GM10266 (cell line): ENCODE data around the gene MITF.
"Not testable (repeated sequence)": the region's sequence is repeated elsewhere in the genome, so short reads cannot be mapped to it uniquely, and the experiment has no call there.

Experiments
- DNase-seq: peaks from one replicate; pipeline ENCODE4 v3.0.0; 2012; ENCODE audit errors: extremely low spot score
- CTCF ChIP-seq: IDR thresholded peaks from 2 replicates; pipeline ENCODE4 v1.5.1; 2012; ENCODE audit warnings: mild to moderate bottlenecking, low read depth; ENCODE audit not compliant: control insufficient read depth, insufficient read depth; ENCODE audit errors: missing control alignments

MITF gene

DNA sequence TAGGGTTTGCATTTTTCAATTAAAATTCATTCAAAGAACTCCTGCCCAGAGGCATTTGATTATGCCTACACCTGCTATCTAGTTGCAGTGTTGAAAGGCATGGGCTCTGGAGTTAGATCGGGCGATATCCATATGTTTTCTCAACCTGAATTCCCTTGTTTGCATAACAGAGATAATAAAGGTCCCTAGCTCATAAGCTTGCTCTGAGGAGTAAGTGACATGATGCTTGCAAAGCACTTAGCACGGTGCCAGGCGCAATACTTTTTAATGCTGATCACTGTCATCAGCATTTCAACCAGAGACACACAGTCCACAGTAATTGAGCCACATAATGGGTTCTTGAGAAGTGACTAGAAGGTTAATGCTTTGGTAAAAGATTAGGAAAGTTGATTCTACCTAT lies 154.0 kb downstream of the MITF start:
- no peak for DNase-seq

GRCh38 chr3:69896095-69896494 lies 156.8 kb downstream of the MITF start:
- TF ChIP-seq CTCF, result no peak
- DNase-seq, result no peak

More for the DNA sequence above, 154.0 kb downstream of the MITF start:
- no peak for TF ChIP-seq CTCF

DNA sequence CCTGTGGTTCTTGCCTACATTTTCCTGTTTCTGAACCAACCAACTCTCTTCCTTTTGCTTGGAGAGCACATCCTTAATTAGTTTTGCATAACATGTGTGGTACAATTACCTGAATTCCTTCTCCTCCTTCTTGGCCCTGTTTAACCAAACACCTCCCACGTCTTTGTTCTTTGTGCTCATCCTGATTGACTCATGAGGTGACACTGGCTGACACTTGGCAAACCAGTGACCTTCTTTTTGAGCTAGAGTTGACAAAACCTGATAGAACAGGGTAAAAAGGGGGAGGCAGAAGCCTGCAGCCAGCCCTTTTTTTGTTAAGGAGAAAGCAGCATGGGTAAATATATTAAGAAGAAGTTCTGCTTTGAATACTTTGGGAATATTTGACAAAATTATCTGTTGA lies 161.1 kb downstream of the MITF start:
- TF ChIP-seq CTCF, result no peak
- DNase-seq, result no peak

GRCh38 chr3:69901802-69902201 lies 162.5 kb downstream of the MITF start:
- no peak for DNase-seq
- no peak for TF ChIP-seq CTCF

GRCh38 chr3:69902386-69902785 lies 163.1 kb downstream of the MITF start:
- no peak for DNase-seq
- TF ChIP-seq CTCF, result no peak

DNA sequence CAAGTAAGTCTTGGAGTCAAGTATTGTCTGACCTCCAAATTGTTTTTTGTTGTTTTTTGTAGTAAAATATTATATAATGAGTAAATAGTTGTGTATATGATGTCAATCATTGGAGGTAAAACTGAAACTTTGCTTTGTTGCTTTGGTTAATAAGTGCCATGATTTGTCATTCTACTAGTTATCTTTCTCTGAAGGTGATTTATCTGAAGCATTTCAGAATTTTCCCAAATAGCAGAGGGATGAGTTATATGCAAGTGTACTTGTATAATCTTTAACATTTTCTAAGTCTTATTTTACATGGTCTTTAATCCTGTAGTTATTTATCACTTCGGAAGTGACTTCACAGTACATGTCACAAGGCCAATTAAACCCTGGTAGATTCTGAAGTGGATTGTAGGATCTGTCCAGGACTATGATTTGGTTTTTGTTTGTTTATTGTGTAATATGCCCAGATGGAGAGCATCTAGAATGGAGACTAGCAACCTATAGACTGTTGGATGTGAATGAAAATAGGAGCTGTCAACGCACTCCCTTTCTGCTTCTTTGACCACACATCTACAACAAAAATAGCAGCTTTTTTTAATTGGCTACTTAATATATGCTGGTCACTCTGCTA lies 167.2 kb downstream of the MITF start:
- no peak for TF ChIP-seq CTCF
- no peak for DNase-seq

GRCh38 chr3:69907554-69907953 lies 168.3 kb downstream of the MITF start:
- no peak for DNase-seq
- no peak for TF ChIP-seq CTCF

DNA sequence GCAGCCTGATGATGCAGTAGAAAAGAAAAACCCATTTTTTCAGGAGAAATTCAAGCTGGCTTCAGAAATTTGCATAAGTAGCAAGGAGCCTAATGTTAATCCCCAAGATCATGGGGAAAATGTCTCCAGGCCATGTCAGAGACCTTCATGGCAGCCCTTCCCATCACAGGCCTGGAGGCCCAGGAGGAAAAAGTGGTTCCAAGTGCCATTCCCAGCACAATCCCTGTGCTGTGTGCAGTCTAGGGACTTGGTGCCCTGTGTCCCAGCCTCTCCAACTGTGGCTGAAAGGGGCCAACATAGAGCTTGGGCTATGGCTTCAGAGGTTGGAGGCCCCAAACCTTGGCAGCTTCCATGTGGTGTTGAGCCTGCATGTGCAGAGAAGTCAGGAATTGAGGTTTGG lies 170.6 kb downstream of the MITF start:
- not testable (repeated sequence) for DNase-seq
